Ascending aorta (tissue), 2 donors: ENCODE results near the gene THEM4. TPM values are rescaled to one million over a fixed set of nuclear protein-coding genes. Genes with fewer than 3 reads are reported as not detected.

Experiments used
- DNase-seq, 2 donors: peaks; one replicate each; pipeline ENCODE4 v3.0.0-alpha.2; 2019; ENCODE audit warnings: low spot score in 2 of 2
- H3K27ac ChIP-seq, 2 donors: fragments of 200-600 bp; sonication (generic); one replicate each; pipeline ENCODE4 v1.5.1; 2016 to 2017; ENCODE audit warnings: mild to moderate bottlenecking in 1 of 2
- H3K27me3 ChIP-seq: fragments of 200-600 bp; sonication (generic); one replicate; pipeline ENCODE4 v1.5.1; 2017
- H3K36me3 ChIP-seq, 2 donors: fragments of 200-600 bp; sonication (generic); one replicate each; pipeline ENCODE4 v1.5.1; 2016
- H3K4me1 ChIP-seq, 2 donors: fragments of 200-600 bp; sonication (generic); one replicate each; pipeline ENCODE4 v1.5.1; 2016 to 2017; ENCODE audit warnings: mild to moderate bottlenecking in 1 of 2
- H3K4me3 ChIP-seq, 2 donors: fragments of 200-600 bp; sonication (generic); one replicate each; pipeline ENCODE4 v1.5.1; 2016 to 2017; ENCODE audit warnings: mild to moderate bottlenecking in 1 of 2
- H3K9me3 ChIP-seq, 2 donors: fragments of 200-600 bp; sonication (generic); one replicate each; pipeline ENCODE4 v1.5.1; 2016
- intact Hi-C: fragments of 100-400 bp; cut with DNase I; formaldehyde crosslinking; loops from one replicate; pipeline ENCODE4 v1.15.1; 2023
- total RNA-seq: library from RNA; depleted of rRNA; stranded (reverse); fragments of >200 nt; gene quantifications from one replicate; pipeline ENCODE4 v1.1.0, GENCODE V29; 2016
- TF ChIP-seq, protein P1 (sequence below), 3 experiments: fragments of 200-600 bp in 2 of 3; fragments of 450-650 bp in 1 of 3; sonication (generic) in 2 of 3; IDR thresholded peaks; one replicate each; pipeline ENCODE4 v1.5.1; 2016 to 2019; ENCODE audit warnings: antibody characterized with exemption in 3 of 3, mild to moderate bottlenecking in 1 of 3, moderate library complexity in 1 of 3

Gene THEM4
- total RNA-seq, 1 donor from 2014 or later, result 7.7 TPM

DNA sequence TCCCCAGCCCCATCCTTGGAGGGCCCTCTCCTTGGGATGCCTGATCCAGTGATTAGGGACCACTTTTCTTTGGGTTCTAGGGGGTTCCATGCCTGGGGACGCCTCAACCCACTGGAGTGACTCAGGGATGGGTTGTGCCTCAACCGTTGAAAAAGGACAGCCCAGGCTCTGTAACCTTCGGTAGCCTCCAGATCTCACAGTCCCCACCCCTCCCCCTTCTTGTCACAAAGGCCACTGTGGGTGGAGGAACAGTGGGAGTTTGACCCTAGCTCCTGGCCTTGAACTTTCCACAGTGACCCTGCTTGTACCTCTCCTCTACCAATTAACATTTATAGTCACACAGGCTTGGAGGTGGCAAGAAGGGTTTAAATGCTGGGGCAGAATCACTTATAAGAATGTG lies 75.1 kb downstream of the THEM4 start:
- H3K36me3 ChIP-seq, result no peaks in the 10 kb centered on the region
- H3K9me3 ChIP-seq, result no peaks in the 10 kb centered on the region
- peaks cover 4 to 10% of the 10 kb centered on the region in 2 donors for H3K4me1 ChIP-seq
- intact Hi-C loops, result no loop called here
- no peak overlapping the region for H3K27ac ChIP-seq
- H3K4me3 ChIP-seq, result no peak overlapping the region
- H3K27me3 ChIP-seq, result peaks cover 11% of the 10 kb centered on the region
- no peak for DNase-seq
- TF ChIP-seq, protein P1, sequence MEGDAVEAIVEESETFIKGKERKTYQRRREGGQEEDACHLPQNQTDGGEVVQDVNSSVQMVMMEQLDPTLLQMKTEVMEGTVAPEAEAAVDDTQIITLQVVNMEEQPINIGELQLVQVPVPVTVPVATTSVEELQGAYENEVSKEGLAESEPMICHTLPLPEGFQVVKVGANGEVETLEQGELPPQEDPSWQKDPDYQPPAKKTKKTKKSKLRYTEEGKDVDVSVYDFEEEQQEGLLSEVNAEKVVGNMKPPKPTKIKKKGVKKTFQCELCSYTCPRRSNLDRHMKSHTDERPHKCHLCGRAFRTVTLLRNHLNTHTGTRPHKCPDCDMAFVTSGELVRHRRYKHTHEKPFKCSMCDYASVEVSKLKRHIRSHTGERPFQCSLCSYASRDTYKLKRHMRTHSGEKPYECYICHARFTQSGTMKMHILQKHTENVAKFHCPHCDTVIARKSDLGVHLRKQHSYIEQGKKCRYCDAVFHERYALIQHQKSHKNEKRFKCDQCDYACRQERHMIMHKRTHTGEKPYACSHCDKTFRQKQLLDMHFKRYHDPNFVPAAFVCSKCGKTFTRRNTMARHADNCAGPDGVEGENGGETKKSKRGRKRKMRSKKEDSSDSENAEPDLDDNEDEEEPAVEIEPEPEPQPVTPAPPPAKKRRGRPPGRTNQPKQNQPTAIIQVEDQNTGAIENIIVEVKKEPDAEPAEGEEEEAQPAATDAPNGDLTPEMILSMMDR (IDR thresholded peaks at IDR 0.05), result no peak

- DNase-seq, result no peak
- H3K4me1 ChIP-seq, result peaks cover 0 to 4% of the 10 kb centered on the region in 2 donors
- no peaks in the 10 kb centered on the region for H3K36me3 ChIP-seq
- intact Hi-C loops, result no loop called here
- no peaks in the 10 kb centered on the region for H3K9me3 ChIP-seq
- H3K4me3 ChIP-seq, result no peak overlapping the region
- peaks cover 2% of the 10 kb centered on the region for H3K27me3 ChIP-seq
- H3K27ac ChIP-seq, result no peak overlapping the region
- TF ChIP-seq, protein P1 (IDR thresholded peaks at IDR 0.05), result no peak
These were observed 76.0 kb downstream of the THEM4 start for GRCh38 chr1:151833172-151833900.

GRCh38 chr1:151832318-151832980 lies 76.9 kb downstream of the THEM4 start:
- no peaks in the 10 kb centered on the region for H3K27me3 ChIP-seq
- no peak for DNase-seq
- intact Hi-C loops, result no loop called here
- H3K27ac ChIP-seq, result no peak overlapping the region
- H3K4me1 ChIP-seq, result no peaks in the 10 kb centered on the region
- H3K4me3 ChIP-seq, result no peak overlapping the region
- H3K9me3 ChIP-seq, result no peaks in the 10 kb centered on the region
- TF ChIP-seq, protein P1 (IDR thresholded peaks at IDR 0.05), result no peak
- H3K36me3 ChIP-seq, result no peaks in the 10 kb centered on the region

DNA sequence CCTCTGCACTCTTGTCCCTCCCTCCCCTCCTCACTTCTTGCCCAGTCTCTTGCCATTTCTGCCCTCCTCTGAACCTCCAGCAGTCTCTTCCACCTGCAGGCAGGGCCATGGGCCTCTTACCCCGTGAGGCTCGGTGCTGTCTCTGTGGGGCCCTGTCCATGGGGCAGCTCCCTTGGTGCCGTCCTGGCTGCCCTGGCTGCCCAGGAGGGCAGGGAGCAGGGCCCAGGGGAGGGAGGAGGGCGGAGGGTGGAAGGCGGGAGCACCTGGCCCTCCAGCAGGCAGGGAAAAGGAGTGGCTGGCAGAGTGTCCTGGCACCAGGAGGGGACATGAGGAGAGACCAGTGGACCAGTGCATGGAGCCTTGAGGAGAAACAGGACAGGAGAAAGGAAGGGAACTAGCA lies 77.7 kb downstream of the THEM4 start, which contains the start of gene RORC:
Gene RORC (minus strand): TSS at position 198 of the 400 bp plus-strand sequence. CDS start 38 bp downstream, at position 160.
- no peaks in the 10 kb centered on the region for H3K27me3 ChIP-seq
- H3K36me3 ChIP-seq, result no peaks in the 10 kb centered on the region
- no peak for DNase-seq
- no peaks in the 10 kb centered on the region for H3K4me1 ChIP-seq
- H3K27ac ChIP-seq, result no peak within 1 kb of the TSS
- H3K9me3 ChIP-seq, result no peaks in the 10 kb centered on the region
- TF ChIP-seq, protein P1 (IDR thresholded peaks at IDR 0.05), result no peak
- no peak within 1 kb of the TSS for H3K4me3 ChIP-seq
- intact Hi-C loops, result no loop called here

GRCh38 chr1:151831256-151831591 lies 78.1 kb downstream of the THEM4 start:
- no peak for DNase-seq
- H3K27ac ChIP-seq, result no peak overlapping the region
- TF ChIP-seq, protein P1 (IDR thresholded peaks at IDR 0.05), result no peak
- no peaks in the 10 kb centered on the region for H3K9me3 ChIP-seq
- intact Hi-C loops, result no loop called here
- no peaks in the 10 kb centered on the region for H3K4me1 ChIP-seq
- H3K4me3 ChIP-seq, result no peak overlapping the region
- H3K27me3 ChIP-seq, result no peaks in the 10 kb centered on the region
- no peaks in the 10 kb centered on the region for H3K36me3 ChIP-seq
